ENCODE data around the gene SHISA8.

SHISA8 gene

DNA sequence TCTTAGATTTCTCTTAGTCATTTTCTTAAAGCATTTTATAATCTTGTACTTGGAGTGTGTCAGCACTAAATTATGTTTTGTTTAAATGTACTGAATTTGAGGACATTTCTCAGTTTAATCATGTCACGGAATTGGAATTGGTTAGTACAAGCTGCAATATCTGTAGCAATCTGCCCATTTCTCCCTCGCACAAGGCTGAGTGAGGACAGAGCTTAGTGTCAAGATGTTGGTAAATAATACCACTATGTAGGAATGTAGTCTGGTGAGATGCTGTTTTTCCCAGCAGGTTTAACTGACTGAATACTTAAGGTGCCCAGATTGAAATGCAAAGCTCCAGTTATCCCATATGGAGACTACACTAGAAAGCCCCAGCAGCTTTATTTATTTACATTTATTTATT, 51.4 kb downstream of the SHISA8 start:
- peak overlapping the region; percentile 90 for H3K27ac ChIP-seq (ENCODE audit: low read depth, low read length)
- peak overlapping the region; percentile 60 for H3K4me2 ChIP-seq (ENCODE audit: low read depth, low read length, poor library complexity, severe bottlenecking)
- no peaks in the 10 kb centered on the region for H4K20me1 ChIP-seq (ENCODE audit: low read depth, low read length)

DNA sequence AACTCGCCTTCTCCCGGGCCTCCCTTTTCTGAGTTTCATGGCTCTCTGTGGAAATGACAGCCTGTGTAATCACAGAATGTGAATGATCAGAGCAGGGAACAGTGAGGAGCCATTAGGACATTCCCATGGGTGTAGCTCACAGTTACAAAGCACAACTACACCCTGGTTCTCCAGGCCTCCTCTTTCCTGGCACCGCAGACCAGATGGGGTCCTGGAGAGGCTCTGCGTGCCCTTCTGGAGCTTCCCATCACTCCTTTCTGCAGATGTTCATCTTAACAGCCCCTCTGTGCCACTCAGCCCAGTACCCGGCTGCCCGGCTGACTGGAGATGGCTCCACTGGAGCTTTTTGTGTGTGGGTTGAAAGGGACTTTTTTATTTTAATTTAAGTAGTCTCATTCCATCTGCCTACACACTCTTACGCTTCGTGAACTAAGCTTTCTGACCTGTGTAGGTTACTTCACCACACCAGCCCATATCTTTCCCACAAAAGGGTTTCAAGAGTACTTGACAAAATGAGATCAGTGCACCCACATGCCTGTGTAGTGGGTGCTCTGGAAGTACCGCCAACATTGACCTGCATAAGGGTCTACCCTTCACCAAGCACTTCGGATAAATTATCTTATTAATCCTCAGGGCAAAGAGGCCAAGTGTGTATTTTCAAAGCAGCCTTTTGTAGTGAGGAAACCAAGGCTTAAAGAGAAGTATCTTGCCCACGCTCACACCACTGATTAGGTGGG, 52.2 kb downstream of the SHISA8 start:
- no peaks in the 10 kb centered on the region for H3K9me3 ChIP-seq (ENCODE audit: insufficient read depth, low read length)
- peaks cover 6% of the 10 kb centered on the region; the same call in 1 of the 2 replicates for H3K36me3 ChIP-seq (ENCODE audit: low read length)
- no peaks in the 10 kb centered on the region for H3K9me2 ChIP-seq (replicated peaks; ENCODE audit: insufficient read depth, low read length)
- TF ChIP-seq, protein P1, sequence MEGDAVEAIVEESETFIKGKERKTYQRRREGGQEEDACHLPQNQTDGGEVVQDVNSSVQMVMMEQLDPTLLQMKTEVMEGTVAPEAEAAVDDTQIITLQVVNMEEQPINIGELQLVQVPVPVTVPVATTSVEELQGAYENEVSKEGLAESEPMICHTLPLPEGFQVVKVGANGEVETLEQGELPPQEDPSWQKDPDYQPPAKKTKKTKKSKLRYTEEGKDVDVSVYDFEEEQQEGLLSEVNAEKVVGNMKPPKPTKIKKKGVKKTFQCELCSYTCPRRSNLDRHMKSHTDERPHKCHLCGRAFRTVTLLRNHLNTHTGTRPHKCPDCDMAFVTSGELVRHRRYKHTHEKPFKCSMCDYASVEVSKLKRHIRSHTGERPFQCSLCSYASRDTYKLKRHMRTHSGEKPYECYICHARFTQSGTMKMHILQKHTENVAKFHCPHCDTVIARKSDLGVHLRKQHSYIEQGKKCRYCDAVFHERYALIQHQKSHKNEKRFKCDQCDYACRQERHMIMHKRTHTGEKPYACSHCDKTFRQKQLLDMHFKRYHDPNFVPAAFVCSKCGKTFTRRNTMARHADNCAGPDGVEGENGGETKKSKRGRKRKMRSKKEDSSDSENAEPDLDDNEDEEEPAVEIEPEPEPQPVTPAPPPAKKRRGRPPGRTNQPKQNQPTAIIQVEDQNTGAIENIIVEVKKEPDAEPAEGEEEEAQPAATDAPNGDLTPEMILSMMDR (IDR thresholded peaks at IDR 0.05; ENCODE audit: insufficient read depth, low read length, poor library complexity, severe bottlenecking), result no peak
- TF ChIP-seq EZH2phosphoT487 (conservative IDR thresholded peaks at IDR 0.05; ENCODE audit: low read length), result no peak
- H3K79me2 ChIP-seq (ENCODE audit: insufficient read depth, low read length), result peaks cover 80% of the 10 kb centered on the region
- no peaks in the 10 kb centered on the region for H3K27me3 ChIP-seq (ENCODE audit: low read length)
- peak overlapping the region; percentile 90 for H3K27ac ChIP-seq (ENCODE audit: low read depth, low read length)
- peak overlapping the region; percentile 60 for H3K4me2 ChIP-seq (ENCODE audit: low read depth, low read length, poor library complexity, severe bottlenecking)
- H3K4me3 ChIP-seq (ENCODE audit: insufficient read depth, low read length, poor library complexity, severe bottlenecking), result peak overlapping the region; percentile 15
- no peak overlapping the region for H2AFZ ChIP-seq (ENCODE audit: low read depth, low read length, severe bottlenecking)
- no peaks in the 10 kb centered on the region for H4K20me1 ChIP-seq (ENCODE audit: low read depth, low read length)
- peak overlapping the region; percentile 63 for H3K9ac ChIP-seq (ENCODE audit: low read length)
- peaks cover 51% of the 10 kb centered on the region for H3F3A ChIP-seq (ENCODE audit: insufficient read depth)

More for the DNA sequence above, 51.4 kb downstream of the SHISA8 start:
- Histone ChIP-seq H3K9me3 (ENCODE audit: insufficient read depth, low read length) (no peaks in the 10 kb centered on the region), H3K9ac (ENCODE audit: low read length) (peak overlapping the region; percentile 63), H3K79me2 (ENCODE audit: insufficient read depth, low read length) (peaks cover 72% of the 10 kb centered on the region), H3K27me3 (ENCODE audit: low read length) (no peaks in the 10 kb centered on the region), H3K36me3 (ENCODE audit: low read length) (peaks cover 9% of the 10 kb centered on the region; the same call in 1 of the 2 replicates), H3K4me3 (ENCODE audit: insufficient read depth, low read length, poor library complexity, severe bottlenecking) (no peak overlapping the region), H3K9me2 (replicated peaks; ENCODE audit: insufficient read depth, low read length) (no peaks in the 10 kb centered on the region), H3F3A (ENCODE audit: insufficient read depth) (peaks cover 43% of the 10 kb centered on the region), H2AFZ (ENCODE audit: low read depth, low read length, severe bottlenecking) (no peak overlapping the region)
- no peak for TF ChIP-seq EZH2phosphoT487 (conservative IDR thresholded peaks at IDR 0.05; ENCODE audit: low read length)
- TF ChIP-seq, protein P1 (IDR thresholded peaks at IDR 0.05; ENCODE audit: insufficient read depth, low read length, poor library complexity, severe bottlenecking), result no peak

DNA sequence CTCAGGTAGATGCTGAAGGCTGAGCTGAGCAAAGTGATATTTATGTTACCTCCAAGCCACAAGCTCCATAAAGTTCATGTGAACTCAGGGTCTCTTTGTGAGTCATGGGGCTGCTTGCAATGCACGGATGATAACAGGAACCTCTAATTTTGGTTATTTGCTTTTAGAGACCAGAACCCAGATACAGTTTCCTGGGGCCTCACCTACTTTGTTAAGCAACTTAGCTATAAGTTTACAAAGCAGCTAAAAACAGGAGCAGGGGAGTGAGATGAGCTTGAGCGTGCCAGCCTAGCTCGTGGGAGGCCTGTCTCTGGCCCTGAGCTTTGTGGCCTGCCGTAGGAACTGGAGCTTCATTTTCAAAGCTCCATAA, 52.7 kb downstream of the SHISA8 start:
- Histone ChIP-seq H3K36me3 (ENCODE audit: low read length) (peaks cover 3% of the 10 kb centered on the region; the same call in 1 of the 2 replicates), H3F3A (ENCODE audit: insufficient read depth) (peaks cover 56% of the 10 kb centered on the region), H3K27ac (ENCODE audit: low read depth, low read length) (peak overlapping the region; percentile 90), H2AFZ (ENCODE audit: low read depth, low read length, severe bottlenecking) (no peak overlapping the region), H3K9me2 (replicated peaks; ENCODE audit: insufficient read depth, low read length) (no peaks in the 10 kb centered on the region), H3K4me3 (ENCODE audit: insufficient read depth, low read length, poor library complexity, severe bottlenecking) (peak overlapping the region; percentile 15), H3K4me2 (ENCODE audit: low read depth, low read length, poor library complexity, severe bottlenecking) (peak overlapping the region; percentile 60), H3K27me3 (ENCODE audit: low read length) (no peaks in the 10 kb centered on the region), H3K9ac (ENCODE audit: low read length) (peak overlapping the region; percentile 63), H3K9me3 (ENCODE audit: insufficient read depth, low read length) (no peaks in the 10 kb centered on the region), H3K79me2 (ENCODE audit: insufficient read depth, low read length) (peaks cover 85% of the 10 kb centered on the region), H4K20me1 (ENCODE audit: low read depth, low read length) (no peaks in the 10 kb centered on the region)
- TF ChIP-seq EZH2phosphoT487 (conservative IDR thresholded peaks at IDR 0.05; ENCODE audit: low read length), result no peak
- TF ChIP-seq, protein P1 (IDR thresholded peaks at IDR 0.05; ENCODE audit: insufficient read depth, low read length, poor library complexity, severe bottlenecking), result no peak

Measured in SU-DHL-6 (cell line).